Stimulated activated CD4-positive, alpha-beta T cell treated with anti-CD3 and anti-CD28 coated beads, Interleukin-4, amount 100 ng/mL, for 4 hours (primary cell): Measurements from ENCODE around the gene ADM5.

Experiments
- DNase-seq, 2 experiments: peaks; one replicate each; pipeline ENCODE4 v3.0.0-alpha.2; 2020

Gene ADM5

GRCh38 chr19:49658566-49659442 lies 30.6 kb upstream of the ADM5 start:
- DNase-seq: no peak

- no peak for DNase-seq
Observed at GRCh38 chr19:49660338-49660961, 28.9 kb upstream of the ADM5 start.

GRCh38 chr19:49662011-49662410 lies 27.4 kb upstream of the ADM5 start:
- DNase-seq: no peak

- DNase-seq: no peak
Observed at GRCh38 chr19:49663224-49663623, 26.2 kb upstream of the ADM5 start.

GRCh38 chr19:49664171-49665035 lies 25.0 kb upstream of the ADM5 start:
- peak; percentile 84 to 94 for DNase-seq

GRCh38 chr19:49665036-49665350 lies 24.4 kb upstream of the ADM5 start:
- DNase-seq: no peak

- peak; percentile 98 to 99 for DNase-seq
Observed at GRCh38 chr19:49665351-49666119, 23.9 kb upstream of the ADM5 start, which contains the start of the genes BCL2L12 and IRF3. TSS of gene BCL2L12 (plus strand) at chr19:49665933. CDS start at chr19:49666693, 760 bp downstream. TSS of gene IRF3 (minus strand) at chr19:49665857. CDS start at chr19:49664838, 1,019 bp downstream.

- DNase-seq: no peak
Observed at GRCh38 chr19:49666120-49666444, 23.3 kb upstream of the ADM5 start.

GRCh38 chr19:49667473-49667872 lies 21.9 kb upstream of the ADM5 start:
- no peak for DNase-seq

- no peak for DNase-seq
Observed at GRCh38 chr19:49669516-49669915, 19.9 kb upstream of the ADM5 start.

- peak; percentile 68 to 75 for DNase-seq
Observed at GRCh38 chr19:49672131-49672919, 17.1 kb upstream of the ADM5 start.

GRCh38 chr19:49676136-49676783 lies 13.1 kb upstream of the ADM5 start:
- peak; percentile 36 to 48 for DNase-seq

- DNase-seq: peak; percentile 95 to 98
Observed at GRCh38 chr19:49676784-49677230, 12.6 kb upstream of the ADM5 start.

GRCh38 chr19:49677231-49677900 lies 12.0 kb upstream of the ADM5 start, which contains the start of gene PRMT1:
TSS of gene PRMT1 (plus strand) at chr19:49677271. CDS start at chr19:49677281, 10 bp downstream.
- DNase-seq: peak; percentile 53 to 56

- peak; percentile 70 to 78 for DNase-seq
Observed at GRCh38 chr19:49677901-49678674, 11.3 kb upstream of the ADM5 start.

GRCh38 chr19:49678985-49679770 lies 10.2 kb upstream of the ADM5 start:
- no peak for DNase-seq

- no peak for DNase-seq
Observed at GRCh38 chr19:49679771-49680413, 9.5 kb upstream of the ADM5 start.
